Stimulated activated CD4-positive, alpha-beta T cell treated with anti-CD3 and anti-CD28 coated beads, Interleukin-4, amount 100 ng/mL, for 1 hour (primary cell): Measurements from ENCODE around the gene FAM120AOS.

ENCODE experiments used
- DNase-seq: peaks from one replicate; pipeline ENCODE4 v3.0.0-alpha.2; 2020

FAM120AOS gene

DNA sequence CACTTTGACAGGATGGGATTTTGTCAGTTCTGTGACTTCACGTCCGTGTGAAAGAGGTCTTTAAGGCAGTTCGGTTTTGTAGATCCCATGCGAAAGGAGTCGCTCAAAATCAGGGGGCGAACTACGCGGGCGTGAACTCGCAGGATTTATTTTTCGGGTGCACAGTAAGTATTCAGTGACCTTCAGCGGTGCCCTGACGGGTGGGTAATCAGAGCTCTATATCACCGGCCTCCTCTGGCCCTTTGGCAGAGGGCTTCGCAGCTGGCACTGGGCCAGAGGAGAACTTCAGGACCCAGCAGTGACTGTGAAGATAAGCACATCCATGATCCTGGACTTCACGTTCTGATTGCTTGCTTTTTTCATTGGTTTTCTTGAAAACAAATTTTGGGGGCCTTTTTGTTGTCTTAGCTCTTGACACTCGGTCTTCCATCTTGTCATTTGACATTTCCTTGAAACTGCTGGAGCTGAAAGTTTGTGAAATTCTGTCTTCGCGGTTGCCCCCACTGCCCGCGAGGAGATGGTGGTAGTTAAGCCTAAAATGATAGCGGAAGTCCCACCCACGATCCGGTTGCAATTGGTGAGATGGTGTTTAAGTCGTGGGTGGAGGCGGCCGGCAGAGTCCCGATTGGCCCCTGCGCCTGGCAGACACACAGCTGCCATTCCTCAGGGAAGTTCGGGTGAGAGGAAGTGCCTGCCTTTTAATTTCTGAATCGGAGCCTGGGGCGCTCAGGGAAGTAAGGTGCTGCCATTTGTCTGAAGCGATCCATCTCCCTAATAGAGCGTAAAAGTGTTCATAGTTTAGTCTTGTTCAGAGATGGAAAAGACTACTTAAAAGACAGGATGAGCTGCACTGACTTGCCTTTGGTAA lies at the start of gene FAM120AOS:
TSS of gene FAM120AOS (minus strand) at position 535 of the 868 bp plus-strand sequence. CDS start 872 bp downstream, outside the sequence.
- DNase-seq, result peak; percentile 79

DNA sequence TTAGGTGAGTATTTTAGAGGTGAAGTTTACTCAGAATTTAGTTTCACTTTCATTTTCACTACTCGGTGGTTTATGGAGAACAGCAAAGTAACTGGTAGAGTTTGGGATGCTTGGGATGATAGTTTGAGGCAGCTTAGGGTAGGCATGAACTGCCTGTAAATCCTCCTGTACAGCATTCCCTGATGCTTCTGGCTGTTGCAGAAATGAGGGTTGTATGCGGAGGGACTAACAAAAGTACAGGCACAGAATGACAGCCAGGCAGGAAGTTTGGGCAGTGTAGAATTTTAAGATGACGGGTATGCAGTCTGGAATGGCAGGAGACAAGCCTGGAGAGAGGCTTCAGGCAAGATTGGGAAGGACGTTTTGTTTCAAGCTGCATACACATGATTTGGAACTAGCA lies 48.0 kb upstream of the FAM120AOS start:
- no peak for DNase-seq

DNA sequence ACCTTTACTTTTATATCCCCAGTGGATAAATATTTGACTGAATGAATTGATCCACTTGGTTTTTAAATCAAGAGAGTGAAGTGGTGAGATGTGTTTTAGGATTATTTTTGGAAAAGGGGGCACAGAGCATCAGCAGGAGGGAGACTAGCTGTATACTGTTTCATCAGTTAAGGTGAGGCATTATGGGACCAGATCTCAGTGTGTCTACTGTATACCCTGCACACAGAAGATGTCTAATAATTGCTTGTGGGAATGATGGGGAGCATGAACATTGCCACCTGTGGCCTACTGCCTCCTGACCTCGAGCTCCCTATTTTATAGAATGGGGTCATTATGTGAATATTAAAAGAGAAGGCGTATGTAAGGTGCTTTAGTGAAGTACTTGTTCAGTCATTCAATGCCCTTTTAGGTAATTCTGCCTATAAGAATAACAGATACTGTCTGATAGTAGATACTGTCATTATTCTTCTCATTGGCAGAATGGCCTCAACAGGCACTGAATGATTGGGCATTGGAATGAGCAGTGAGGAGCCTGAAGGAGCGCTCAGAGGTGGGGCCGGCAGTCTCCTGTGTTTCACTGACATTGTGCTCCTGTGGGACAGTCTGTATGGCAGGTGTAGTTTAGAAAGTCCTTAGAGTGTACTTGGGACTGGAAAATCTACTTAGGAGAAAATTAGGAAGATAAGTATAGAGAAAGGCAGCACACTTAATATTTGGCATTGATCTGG lies 47.4 kb upstream of the FAM120AOS start:
- no peak for DNase-seq

DNA sequence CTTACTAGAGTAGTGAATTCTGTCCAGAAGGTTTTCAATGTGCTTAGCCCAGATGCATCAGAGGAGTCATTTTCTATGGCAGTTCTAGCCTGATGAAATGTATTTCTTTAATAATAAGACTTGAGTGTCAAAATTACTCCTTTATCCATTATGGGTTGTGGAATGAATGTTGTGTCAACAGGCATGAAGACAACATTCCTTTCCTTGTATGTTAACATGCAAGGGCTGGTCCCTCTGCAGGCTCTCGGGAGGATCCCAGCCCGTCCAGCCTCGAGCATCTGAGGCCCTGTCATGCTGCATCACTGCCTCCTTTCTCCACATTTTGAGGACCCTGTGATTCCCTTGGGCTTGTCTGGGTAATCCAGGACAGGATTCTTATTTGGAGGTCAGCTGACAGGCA lies 42.9 kb upstream of the FAM120AOS start:
- no peak for DNase-seq

DNA sequence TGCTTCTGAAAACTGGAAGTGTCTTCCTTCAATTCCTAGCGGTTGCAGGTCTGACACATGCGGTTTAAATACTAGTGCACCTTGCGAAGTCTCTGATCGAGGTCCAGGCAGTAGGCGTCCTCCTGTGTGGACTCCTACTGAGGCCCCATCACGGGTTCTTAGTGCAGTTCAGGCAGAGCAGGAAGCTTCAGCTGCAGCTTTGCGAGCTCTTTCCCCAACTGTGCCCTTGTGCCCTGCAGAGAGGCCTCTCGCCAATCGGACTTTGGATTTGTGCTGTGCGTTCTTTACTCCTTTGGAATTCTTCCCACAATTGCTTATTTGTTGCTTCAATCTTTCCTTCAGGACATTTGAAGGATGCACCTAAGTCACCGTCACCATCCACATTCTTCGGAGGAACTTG lies 40.6 kb upstream of the FAM120AOS start:
- no peak for DNase-seq

DNA sequence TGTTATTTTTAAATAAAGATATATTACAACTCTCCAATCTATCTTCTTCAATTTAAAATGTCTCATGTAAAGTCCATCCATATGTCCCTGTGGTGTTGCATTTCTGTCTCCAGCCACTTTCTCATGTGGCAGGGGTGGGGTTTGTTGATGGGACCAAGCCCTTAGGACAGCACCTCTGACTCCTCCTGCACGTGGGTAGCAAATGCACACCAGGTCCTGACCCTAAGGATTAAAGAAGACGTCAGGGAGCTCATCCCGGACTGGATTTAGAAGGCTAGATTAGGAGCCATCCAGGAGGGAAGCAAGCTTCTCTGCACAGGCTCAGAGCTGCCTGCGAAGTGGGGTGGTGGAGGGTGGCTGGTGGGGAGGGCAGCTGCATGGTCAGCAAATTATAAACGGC lies 38.9 kb upstream of the FAM120AOS start:
- DNase-seq, result no peak

DNA sequence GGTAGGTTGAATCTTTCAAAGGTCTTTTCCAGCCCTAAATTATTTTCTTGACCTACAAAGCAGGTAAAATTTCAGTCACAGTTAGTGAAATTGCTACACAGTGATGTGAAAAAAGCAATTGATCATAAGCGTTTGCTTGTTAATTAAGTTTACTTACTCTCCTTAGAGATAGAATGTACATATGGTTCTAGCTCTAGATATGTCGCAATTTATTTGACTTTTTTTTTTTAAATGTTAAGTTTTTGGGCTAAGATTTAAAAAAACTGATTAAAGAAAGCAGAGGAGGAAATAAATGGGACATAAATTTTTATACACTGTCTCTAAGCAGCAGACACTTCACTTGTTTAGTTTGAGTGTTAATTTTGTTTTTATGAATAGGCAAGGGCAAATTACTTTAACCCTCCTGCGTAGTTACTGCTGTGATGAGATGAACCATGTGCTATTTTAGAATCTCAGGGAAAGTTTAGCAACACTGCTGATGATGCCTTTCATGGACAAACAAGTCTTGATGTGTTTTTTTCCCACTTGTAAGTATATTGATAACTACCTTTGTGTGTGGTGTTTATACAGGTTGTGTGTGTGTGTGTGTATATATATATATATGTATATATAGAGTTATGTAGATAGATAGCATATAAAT lies 38.3 kb upstream of the FAM120AOS start:
- no peak for DNase-seq

DNA sequence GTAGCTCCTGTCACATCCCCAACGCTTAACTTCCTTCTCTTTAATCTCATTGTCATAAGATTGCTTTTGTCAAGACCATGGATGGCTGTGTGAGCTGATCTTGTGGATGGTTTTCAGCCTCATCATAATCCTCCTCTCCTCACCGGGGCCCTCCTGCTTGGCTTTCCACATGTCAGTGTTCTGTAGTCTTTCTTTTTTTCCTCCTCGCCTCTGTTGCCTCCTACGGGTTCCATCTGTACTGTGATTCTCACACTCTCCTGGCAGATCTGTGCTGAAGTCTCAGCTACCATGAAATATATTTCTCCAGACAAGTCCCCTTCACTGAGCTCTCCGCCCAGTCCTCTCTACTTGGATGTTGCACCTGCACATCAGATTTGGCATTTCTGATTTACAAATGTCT lies 34.9 kb upstream of the FAM120AOS start:
- no peak for DNase-seq

DNA sequence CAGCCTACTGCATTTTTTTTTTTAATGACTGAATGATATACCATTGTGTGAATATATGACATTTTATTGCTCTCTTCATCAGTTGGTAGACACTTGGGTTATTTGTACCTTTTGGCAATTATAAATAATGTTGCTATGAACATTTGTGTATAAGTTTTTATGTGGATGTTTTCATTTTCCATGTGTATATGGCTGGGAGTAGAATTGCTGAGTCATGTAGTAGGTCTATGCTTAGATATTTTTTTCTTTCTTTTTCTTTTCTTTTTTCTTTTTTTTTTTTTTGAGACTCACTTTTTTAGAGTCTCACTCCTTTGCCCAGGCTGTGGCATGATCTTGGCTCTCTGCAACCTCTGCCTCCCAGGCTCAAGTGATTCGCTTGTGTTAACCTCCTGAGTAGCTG lies 32.9 kb upstream of the FAM120AOS start:
- no peak for DNase-seq

DNA sequence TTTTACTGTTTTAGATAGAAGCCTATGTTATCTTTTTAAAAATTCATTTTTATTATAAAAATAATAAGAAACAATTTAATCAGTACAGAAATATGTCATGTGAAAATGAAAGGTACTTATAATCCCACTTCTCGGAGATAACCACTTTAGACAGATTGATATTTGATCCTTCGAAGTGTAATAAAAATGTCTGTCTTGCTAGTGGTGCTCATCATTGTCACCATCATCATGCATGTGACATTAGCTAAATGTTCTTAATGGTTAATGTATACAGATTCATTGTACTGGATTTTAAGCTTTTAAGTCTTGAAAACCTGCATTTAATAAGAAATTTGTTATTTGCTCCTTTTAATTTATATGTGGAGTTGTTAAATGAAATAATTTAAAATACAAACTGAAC lies 30.1 kb upstream of the FAM120AOS start:
- DNase-seq, result no peak

DNA sequence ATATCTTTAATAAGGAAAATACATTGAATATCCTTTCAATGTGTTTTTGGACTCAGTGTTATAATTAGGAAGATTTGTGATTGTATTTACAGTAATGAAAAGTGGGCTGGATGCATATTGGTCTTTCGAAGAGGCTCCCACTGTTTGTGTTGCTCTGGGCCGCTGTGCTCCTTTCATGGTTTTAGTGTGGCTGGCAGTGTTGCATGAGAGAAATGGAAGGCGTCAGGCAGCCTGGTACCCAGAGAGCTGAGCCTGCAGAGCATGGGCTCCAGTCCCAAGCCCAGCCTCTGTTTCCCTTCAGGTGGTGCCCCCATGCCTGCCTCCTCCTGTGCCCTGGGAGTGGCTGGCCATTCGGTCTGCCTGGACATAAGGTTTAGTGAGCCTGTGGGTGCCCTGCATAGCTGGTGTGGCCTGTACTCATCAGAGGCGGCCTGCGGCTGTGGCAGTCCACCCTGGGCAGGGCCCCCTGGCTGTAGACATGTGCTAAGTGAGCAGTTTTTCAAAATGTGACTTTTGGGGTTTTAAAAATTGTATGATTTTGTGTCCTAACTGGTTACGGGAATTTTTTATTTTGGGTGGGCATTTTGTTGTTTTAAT lies 27.4 kb upstream of the FAM120AOS start:
- DNase-seq, result no peak

DNA sequence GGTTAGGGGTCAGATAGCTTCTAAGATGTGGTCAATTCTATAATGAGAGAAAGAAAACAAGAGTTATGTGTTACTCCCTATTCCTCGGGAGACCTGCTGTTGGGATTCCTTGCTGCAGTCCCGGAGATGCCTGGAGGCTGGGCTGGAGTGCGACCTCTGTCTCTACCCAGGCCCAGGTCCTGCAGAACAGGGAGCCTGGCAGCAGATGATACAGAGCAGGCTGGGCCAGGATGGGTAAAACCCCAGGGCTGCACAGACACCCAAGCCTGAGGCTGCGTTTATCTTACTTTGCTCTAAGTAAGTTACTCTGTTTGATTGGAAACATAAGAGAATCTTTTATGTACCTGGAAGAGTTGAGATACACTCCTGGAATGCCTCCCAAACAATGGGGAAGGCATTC lies 26.9 kb upstream of the FAM120AOS start:
- DNase-seq, result no peak

DNA sequence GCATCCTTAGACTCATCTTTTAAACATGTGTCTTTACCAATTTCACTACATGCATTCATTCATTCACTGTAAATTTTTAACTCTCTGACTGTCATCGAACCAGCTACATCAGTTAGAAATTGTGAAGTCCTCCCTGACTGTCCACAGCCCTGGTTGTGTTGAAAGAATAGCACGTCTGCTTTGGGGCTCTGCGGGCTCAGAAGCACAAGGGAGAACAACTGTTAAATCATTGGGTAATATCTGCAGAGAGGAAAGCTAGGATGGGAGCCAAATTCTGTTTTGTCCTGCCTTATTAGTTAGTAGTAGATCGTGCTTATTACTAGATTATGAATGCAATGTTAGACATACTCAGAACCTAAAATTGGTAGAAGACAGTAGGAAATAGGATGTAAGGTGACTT lies 26.3 kb upstream of the FAM120AOS start:
- no peak for DNase-seq

DNA sequence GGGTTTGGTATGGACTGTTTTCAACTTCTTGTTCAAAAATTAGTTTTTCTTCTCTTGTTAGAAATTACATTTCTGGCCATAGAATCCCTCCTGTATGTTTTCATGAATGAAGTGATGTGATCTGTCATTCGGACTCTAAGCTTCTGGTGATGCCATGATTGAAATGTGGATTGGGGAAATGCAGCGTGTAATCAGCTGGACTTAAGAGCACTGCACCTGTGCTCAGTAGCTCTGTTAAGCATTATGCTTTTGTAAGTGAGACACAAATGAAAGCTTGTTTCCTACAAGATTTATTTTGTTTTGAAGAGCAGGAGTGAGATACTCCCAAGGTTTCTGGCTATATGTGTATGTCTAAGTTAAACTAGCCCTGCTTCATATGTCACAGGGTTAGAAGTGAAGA lies 24.0 kb upstream of the FAM120AOS start:
- no peak for DNase-seq

DNA sequence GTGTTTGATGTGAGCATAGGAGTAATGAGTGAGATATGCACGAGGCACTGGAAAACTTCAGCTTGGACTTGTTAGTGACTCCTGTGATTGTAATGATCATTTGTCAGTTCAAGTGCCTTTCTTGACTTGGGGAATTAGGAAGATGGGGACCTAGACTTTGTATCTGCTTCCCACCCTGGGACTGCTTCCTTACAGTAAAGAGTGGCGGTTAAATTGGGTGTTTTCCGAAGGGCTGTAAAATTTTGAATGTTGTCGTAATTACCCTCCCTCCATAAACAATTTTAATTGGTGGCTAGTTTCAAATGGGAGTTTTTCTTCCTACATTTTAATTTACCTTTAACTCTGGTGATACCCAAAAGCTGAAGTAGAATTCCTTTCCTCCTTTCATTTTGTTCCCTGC lies 23.5 kb upstream of the FAM120AOS start:
- DNase-seq, result no peak

DNA sequence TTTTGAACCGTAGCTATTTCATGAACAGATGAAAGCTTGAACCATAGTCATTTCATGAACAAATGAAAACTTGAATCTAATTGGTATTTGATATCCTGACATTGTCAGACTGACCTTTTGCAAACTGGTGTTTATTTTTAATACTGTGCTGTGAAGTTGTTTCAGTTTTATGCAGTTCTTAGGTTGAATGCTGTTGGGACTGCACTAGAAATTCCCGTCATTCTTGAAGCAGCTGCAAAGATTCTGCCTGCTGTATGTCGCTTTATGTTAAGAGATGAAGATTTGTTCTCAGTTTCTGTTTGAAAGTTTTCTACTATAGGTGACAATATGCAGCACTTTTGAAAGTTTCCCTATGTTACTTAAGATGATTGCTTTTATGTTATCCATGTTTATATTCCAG lies 22.5 kb upstream of the FAM120AOS start:
- no peak for DNase-seq

DNA sequence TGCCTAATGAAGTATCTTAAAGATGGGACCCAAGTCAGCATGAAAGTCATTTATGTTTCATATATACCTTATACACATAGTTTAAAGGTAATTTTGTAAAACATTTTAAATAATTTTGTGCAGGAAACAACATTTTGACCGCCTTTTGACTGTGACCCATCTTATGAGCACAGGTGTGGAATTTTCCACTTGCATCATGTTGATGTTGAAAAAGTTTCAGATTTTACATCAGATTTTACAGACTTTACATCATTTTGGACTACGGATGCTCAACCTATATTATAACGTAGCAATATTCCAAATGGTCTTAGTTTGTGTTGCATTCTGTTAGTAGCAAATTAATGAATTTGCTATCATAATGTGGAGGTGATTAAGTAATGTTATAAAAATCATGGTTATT lies 21.7 kb upstream of the FAM120AOS start:
- DNase-seq, result no peak

DNA sequence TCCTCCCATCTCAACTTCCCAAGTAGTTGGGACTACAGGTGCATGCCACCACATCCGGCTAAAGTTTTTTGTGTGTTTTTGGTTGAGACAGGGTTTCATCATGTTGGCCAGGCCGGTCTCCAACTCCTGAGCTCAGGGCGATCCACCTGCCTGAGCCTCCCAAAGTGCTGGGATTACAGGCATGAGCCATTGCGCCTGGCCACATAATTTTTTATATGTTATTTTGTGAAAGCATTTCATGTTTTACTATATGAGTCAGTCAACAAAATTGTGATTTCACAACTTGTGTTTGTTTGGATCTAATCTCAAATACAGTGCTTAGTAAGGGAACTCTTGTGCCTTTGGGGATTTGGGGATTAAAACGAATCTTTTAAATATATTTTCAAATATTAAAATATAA lies 20.0 kb upstream of the FAM120AOS start:
- DNase-seq, result no peak

DNA sequence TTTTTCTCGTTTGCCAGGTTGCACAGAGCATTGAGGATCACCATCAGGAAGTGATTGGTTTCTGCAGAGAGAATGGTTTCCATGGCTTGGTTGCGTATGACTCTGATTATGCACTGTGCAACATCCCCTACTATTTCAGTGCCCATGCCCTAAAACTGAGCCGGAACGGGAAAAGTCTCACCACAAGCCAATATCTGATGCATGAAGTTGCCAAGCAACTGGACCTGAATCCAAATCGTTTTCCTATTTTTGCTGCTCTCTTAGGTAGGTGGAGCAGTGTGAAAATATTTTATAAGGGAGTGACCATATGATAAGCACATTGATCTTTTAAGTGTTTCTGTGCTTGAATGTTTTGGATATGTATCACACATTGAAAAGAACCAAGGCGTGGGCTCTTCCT lies 17.7 kb upstream of the FAM120AOS start:
- DNase-seq, result no peak

DNA sequence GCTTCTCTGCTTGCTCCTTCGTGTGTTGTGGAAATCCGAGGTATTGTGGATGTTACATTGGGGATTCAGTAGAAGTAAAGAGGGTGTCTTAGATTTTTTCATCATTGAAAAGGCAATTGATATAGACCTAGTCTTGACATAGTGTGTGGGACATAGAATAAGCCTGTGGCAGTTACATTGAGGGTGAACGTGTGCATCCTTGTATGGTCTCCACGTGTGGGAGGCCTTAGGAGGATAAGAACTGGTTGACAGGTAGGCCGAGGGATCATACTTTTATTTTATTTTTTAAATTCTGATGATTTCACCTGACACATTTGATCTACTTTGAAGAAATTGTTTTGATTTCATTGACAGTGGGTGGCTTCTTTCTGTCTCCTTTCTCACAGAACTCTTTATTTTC lies 17.0 kb upstream of the FAM120AOS start:
- no peak for DNase-seq

DNA sequence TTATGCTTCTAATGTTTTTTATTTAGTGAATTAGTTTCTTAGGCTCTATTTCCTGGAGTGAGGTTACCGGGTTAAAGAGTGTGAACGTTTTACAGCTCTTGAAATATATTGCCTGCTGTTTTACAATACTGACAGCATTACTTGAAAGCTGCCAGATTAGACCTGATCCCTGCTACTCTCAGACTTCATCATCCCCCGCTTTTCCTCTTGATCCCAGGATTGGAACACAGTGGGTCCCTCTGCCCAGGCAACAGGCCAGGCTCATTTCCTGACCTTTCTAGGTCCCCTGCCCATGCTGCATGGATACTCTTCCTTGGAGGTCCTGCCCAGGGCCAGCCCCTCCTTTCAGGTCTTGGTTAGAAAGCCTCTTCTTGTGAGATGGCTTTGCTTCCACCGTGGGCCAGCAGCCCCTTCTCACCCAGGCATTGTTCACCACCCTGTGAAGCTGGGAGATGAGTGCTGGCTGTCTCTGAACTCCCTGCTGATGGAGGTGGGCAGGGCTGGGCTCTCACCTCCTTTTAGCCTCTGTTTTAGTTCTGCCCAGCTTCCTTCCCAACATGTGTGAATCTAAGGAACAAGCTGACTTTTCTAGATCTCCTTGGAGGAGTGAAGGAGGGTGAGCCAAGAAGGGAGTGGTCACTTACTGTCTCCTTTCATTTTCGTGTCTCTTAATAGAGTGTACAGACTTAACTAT lies 15.5 kb upstream of the FAM120AOS start:
- no peak for DNase-seq

DNA sequence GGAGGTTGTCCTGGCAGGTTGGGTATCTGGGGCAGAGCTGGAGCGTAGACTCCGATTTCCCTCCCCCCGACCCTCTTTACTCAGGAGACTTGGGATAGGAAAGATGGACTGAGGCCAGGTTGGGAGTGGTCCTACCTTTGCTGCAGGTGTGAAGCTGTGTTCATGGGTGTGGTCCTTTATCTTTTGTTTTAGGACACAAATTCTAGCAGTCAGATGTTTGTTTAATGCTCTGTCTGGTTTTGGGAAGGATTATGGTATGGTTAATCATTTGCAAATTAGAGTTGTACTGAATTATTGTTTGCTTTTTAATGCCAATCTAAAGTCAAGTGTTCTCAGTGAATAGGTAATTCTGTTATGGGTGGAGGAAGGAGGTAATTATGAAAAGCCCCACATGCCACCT lies 14.1 kb upstream of the FAM120AOS start:
- no peak for DNase-seq

DNA sequence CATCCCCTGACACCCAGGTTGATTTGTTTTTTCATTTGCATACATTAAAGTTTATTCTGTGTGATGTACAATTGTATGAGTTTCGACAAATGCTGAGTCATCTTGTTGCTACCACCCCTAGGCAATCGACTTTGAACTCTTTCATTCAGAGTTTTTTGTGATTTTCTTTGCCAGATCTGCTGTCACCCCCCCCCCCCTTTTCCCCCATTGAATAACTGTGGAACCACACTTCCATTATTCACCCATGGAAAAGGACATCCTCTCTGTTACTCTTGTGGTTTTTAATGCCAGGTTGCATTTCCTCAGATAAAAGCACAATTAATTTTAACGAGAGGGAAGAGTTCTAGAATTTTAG lies 13.7 kb upstream of the FAM120AOS start:
- no peak for DNase-seq
